Liver (tissue), 9 donors: ENCODE results near the gene VGLL4. TPM values are rescaled to one million over a fixed set of nuclear protein-coding genes. Genes with fewer than 3 reads are reported as not detected.
A peak's percentile ranks its signal among the peaks of the same experiment; 100 is the strongest.

Experiments
- DNase-seq: peaks from one replicate; pipeline ENCODE4 v3.0.0-alpha.2; 2017; ENCODE audit warnings: low spot score
- H3K27ac ChIP-seq, 2 donors: one replicate each; pipeline ENCODE4 v1.7.0; 2013; ENCODE audit warnings: inconsistent platforms in 2 of 2, low read length in 2 of 2, control low read depth in 1 of 2, low read depth in 1 of 2, mild to moderate bottlenecking in 1 of 2
- H3K27me3 ChIP-seq, 4 donors: one replicate each; pipeline versions ENCODE4 v1.6.1 to v1.7.0; 2013; ENCODE audit warnings: low read length in 3 of 4, inconsistent platforms in 1 of 4, mild to moderate bottlenecking in 1 of 4, moderate library complexity in 1 of 4; ENCODE audit not compliant: control insufficient read depth in 4 of 4, insufficient read depth in 4 of 4
- H3K36me3 ChIP-seq, 4 donors: one replicate each; pipeline versions ENCODE4 v1.6.1 to v1.7.0; 2013; ENCODE audit warnings: low read length in 3 of 4, mild to moderate bottlenecking in 3 of 4, low read depth in 1 of 4, moderate library complexity in 1 of 4; ENCODE audit not compliant: control insufficient read depth in 4 of 4, insufficient read depth in 3 of 4
- H3K4me1 ChIP-seq, 4 donors: one replicate each; pipeline versions ENCODE4 v1.6.1 to v1.7.0; 2013; ENCODE audit warnings: low read length in 3 of 4, mild to moderate bottlenecking in 3 of 4, moderate library complexity in 1 of 4; ENCODE audit not compliant: control insufficient read depth in 4 of 4, insufficient read depth in 4 of 4
- H3K4me3 ChIP-seq, 3 donors: one replicate each; pipeline versions ENCODE4 v1.6.1 to v1.7.0; 2013; ENCODE audit warnings: low read length in 3 of 3, control low read depth in 1 of 3, low read depth in 1 of 3, mild to moderate bottlenecking in 1 of 3
- H3K9ac ChIP-seq, 2 donors: one replicate each; pipeline ENCODE4 v1.7.0; 2013; ENCODE audit warnings: low read length in 2 of 2, mild to moderate bottlenecking in 2 of 2, moderate library complexity in 2 of 2, control low read depth in 1 of 2, low read depth in 1 of 2
- H3K9me3 ChIP-seq, 4 donors: one replicate each; pipeline versions ENCODE4 v1.6.1 to v1.7.0; 2013; ENCODE audit warnings: low read length in 3 of 4; ENCODE audit not compliant: control insufficient read depth in 4 of 4
- EGR1 ChIP-seq, 2 donors: IDR thresholded peaks; 2 replicates each; pipeline ENCODE4 v1.6.1; 2016 to 2018; ENCODE audit warnings: antibody characterized with exemption in 2 of 2, low read depth in 2 of 2
- FOXA2 ChIP-seq: IDR thresholded peaks from 2 replicates; pipeline ENCODE4 v1.6.1; 2016; ENCODE audit warnings: antibody characterized with exemption
- GABPA ChIP-seq, 2 donors: IDR thresholded peaks in 1 of 2; conservative IDR thresholded peaks in 1 of 2; 2 replicates each; pipeline ENCODE4 v1.6.1; 2016; ENCODE audit warnings: antibody characterized with exemption in 2 of 2, mild to moderate bottlenecking in 1 of 2, moderate library complexity in 1 of 2
- HNF4A ChIP-seq, 2 donors: conservative IDR thresholded peaks; 2 replicates each; pipeline ENCODE4 v1.6.1; 2016; ENCODE audit warnings: antibody characterized with exemption in 2 of 2, mild to moderate bottlenecking in 2 of 2
- JUND ChIP-seq, 2 donors: IDR thresholded peaks; 2 replicates each; pipeline ENCODE4 v1.6.1; 2016; ENCODE audit warnings: antibody characterized with exemption in 2 of 2
- NR2F2 ChIP-seq: IDR thresholded peaks from 2 replicates; pipeline ENCODE4 v1.6.1; 2016; ENCODE audit warnings: antibody characterized with exemption
- RAD21 ChIP-seq, 2 donors: IDR thresholded peaks; 2 replicates each; pipeline ENCODE4 v1.6.1; 2016; ENCODE audit warnings: antibody characterized with exemption in 2 of 2, mild to moderate bottlenecking in 2 of 2
- RXRA ChIP-seq, 2 donors: IDR thresholded peaks; 2 replicates each; pipeline ENCODE4 v1.6.1; 2017 to 2018; ENCODE audit warnings: antibody characterized with exemption in 2 of 2, mild to moderate bottlenecking in 1 of 2
- TAF1 ChIP-seq: conservative IDR thresholded peaks from 2 replicates; pipeline ENCODE4 v1.6.1; 2016; ENCODE audit warnings: antibody characterized with exemption, mild to moderate bottlenecking
- YY1 ChIP-seq: IDR thresholded peaks from 2 replicates; pipeline ENCODE4 v1.6.1; 2016; ENCODE audit warnings: antibody characterized with exemption, mild to moderate bottlenecking
- WGBS: extraction: QIAGEN DNeasy Blood & Tissue Kit; methylation state at CpG from one replicate; pipeline ENCODE4 v1.1.7; 2013; 5-methylcytosine and 5-hydroxymethylcytosine counted together
- polyA plus RNA-seq, 2 donors: library from polyadenylated mRNA; stranded (reverse) in 1 of 2; unstranded in 1 of 2; fragments of 200-250 nt in 1 of 2; fragments of >200 nt in 1 of 2; fragmentation: Nextera tagmentation in 1 of 2; extraction: Ambion mirVana in 1 of 2; gene quantifications; one replicate each; pipeline versions ENCODE4 v1.2.1 to v1.2.3, GENCODE V29; 2013 to 2015
- total RNA-seq, 2 donors: library from RNA; depleted of rRNA; stranded (reverse); fragments of >200 nt; gene quantifications; one replicate each; pipeline ENCODE4 v1.2.3, GENCODE V29; 2014
- TF ChIP-seq, protein P1 (sequence below): IDR thresholded peaks from 2 replicates; pipeline ENCODE4 v1.6.1; 2016; ENCODE audit warnings: antibody characterized with exemption
- donor health status: healthy.
- donor health status: healthy.
- donor health status: healthy.
- donor health status: healthy.
- donor health status: healthy.

VGLL4 gene
- total and polyA plus RNA-seq, 4 donors, result 7.2 to 27.9 (median 13.0) TPM

GRCh38 chr3:11622586-11623550 is 20.8 kb downstream of the VGLL4 start:
- no peaks in the 10 kb centered on the region for H3K27me3 ChIP-seq
- TF ChIP-seq YY1 (no peak), HNF4A (conservative IDR thresholded peaks at IDR 0.05) (peak in 1 of 2 donors; percentile 13), EGR1 (IDR thresholded peaks at IDR 0.05; ENCODE audit: low read depth in 2 of 2) (no peak), RAD21 (IDR thresholded peaks at IDR 0.05) (no peak)
- TF ChIP-seq, protein P1, sequence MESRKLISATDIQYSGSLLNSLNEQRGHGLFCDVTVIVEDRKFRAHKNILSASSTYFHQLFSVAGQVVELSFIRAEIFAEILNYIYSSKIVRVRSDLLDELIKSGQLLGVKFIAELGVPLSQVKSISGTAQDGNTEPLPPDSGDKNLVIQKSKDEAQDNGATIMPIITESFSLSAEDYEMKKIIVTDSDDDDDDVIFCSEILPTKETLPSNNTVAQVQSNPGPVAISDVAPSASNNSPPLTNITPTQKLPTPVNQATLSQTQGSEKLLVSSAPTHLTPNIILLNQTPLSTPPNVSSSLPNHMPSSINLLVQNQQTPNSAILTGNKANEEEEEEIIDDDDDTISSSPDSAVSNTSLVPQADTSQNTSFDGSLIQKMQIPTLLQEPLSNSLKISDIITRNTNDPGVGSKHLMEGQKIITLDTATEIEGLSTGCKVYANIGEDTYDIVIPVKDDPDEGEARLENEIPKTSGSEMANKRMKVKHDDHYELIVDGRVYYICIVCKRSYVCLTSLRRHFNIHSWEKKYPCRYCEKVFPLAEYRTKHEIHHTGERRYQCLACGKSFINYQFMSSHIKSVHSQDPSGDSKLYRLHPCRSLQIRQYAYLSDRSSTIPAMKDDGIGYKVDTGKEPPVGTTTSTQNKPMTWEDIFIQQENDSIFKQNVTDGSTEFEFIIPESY, result no peak
- H3K4me1 ChIP-seq, result peaks cover 0 to 10% (median 6%) of the 10 kb centered on the region in 4 donors
- no peak for DNase-seq
- H3K27ac ChIP-seq, result no peak overlapping the region
- no peaks in the 10 kb centered on the region for H3K9me3 ChIP-seq
- no peak overlapping the region for H3K9ac ChIP-seq
- H3K4me3 ChIP-seq, result no peak overlapping the region
- H3K36me3 ChIP-seq, result no peaks in the 10 kb centered on the region
- WGBS, result 85% methylated on average over 9 of the region's 9 CpGs

GRCh38 chr3:11621077-11621476 is 22.6 kb downstream of the VGLL4 start:
- Histone ChIP-seq H3K27ac (no peak overlapping the region), H3K27me3 (no peaks in the 10 kb centered on the region), H3K36me3 (no peaks in the 10 kb centered on the region), H3K4me3 (no peak overlapping the region), H3K9me3 (no peaks in the 10 kb centered on the region), H3K9ac (no peak overlapping the region), H3K4me1 (peaks cover 0 to 6% (median 5%) of the 10 kb centered on the region in 4 donors)
- 94% methylated on average over 2 of the region's 2 CpGs for whole genome bisulfite sequencing
- DNase-seq, result no peak
- TF ChIP-seq GABPA (IDR thresholded peaks at IDR 0.05 in 1 of 2, conservative IDR thresholded peaks at IDR 0.05 in 1 of 2) (no peak), RXRA (IDR thresholded peaks at IDR 0.05) (no peak)

DNA sequence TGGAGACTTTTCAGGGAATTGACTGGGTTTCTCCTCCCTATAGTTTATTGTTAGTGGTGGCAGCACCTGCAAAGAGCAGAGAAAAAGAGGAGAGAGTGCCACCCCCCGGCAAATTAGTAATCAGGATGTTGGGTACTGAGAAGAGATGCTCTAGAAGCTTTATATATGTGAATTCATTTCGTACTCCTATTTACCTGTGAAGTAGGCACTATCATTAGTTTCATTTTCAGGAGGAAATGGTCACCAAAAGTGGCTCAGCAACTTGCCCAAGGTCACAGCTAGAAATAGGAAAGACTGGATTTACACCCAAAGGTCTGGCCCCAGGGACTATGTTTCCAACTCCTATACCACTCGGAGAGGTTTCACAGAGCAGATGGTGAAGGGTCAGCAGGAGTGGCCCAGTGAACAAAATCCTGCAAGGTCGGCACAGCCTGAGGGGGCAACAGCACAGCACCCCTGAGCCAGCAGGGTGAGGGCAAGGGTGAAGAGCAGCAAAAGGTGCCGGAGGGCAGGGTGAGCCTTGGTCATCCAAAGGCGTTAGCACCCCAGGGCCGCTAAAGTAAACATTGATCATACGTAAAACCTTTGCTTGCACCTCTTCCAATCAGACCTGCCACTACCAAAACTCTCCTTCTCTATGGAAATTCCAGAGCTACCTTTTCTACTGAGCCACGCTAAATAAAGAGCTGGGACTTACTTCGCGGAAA is 23.6 kb downstream of the VGLL4 start:
- TF ChIP-seq FOXA2, result no peak
- no peak for TF ChIP-seq TAF1
- no peak for TF ChIP-seq GABPA (IDR thresholded peaks at IDR 0.05 in 1 of 2, conservative IDR thresholded peaks at IDR 0.05 in 1 of 2)
- TF ChIP-seq YY1, result no peak
- TF ChIP-seq NR2F2, result no peak
- no peak for TF ChIP-seq JUND (IDR thresholded peaks at IDR 0.05)
- H3K27me3 ChIP-seq, result no peaks in the 10 kb centered on the region
- no peaks in the 10 kb centered on the region for H3K9me3 ChIP-seq
- no peak overlapping the region for H3K27ac ChIP-seq
- no peak overlapping the region for H3K9ac ChIP-seq
- peaks cover 0 to 2% (median 0%) of the 10 kb centered on the region in 4 donors for H3K4me1 ChIP-seq
- WGBS, result 67% methylated on average over 11 of the region's 11 CpGs
- no peak overlapping the region for H3K4me3 ChIP-seq
- no peaks in the 10 kb centered on the region for H3K36me3 ChIP-seq
- DNase-seq, result no peak
